Tibial nerve (tissue), 4 donors: ENCODE results near the gene POLR3A. TPM values are rescaled to one million over a fixed set of nuclear protein-coding genes. Genes with fewer than 3 reads are reported as not detected.

ENCODE experiments used
- DNase-seq, 2 donors: peaks; one replicate each; pipeline ENCODE4 v3.0.0-alpha.2; 2019; ENCODE audit warnings: low spot score in 2 of 2
- H3K27ac ChIP-seq, 4 donors: fragments of 200-600 bp; sonication (generic) in 3 of 4; one replicate each; pipeline ENCODE4 v1.5.1; 2017 to 2019; ENCODE audit warnings: mild to moderate bottlenecking in 1 of 4
- H3K27me3 ChIP-seq, 2 donors: fragments of 200-600 bp; sonication (generic) in 1 of 2; one replicate each; pipeline versions ENCODE4 v1.5.1 to v1.6.0; 2017 to 2019
- H3K36me3 ChIP-seq, 3 donors: fragments of 200-600 bp; sonication (generic); one replicate each; pipeline ENCODE4 v1.5.1; 2018 to 2019
- H3K4me1 ChIP-seq, 4 donors: fragments of 200-600 bp; sonication (generic) in 3 of 4; one replicate each; pipeline ENCODE4 v1.5.1; 2017 to 2019
- H3K4me3 ChIP-seq, 4 donors: fragments of 200-600 bp; sonication (generic) in 3 of 4; one replicate each; pipeline ENCODE4 v1.5.1; 2017 to 2019; ENCODE audit warnings: mild to moderate bottlenecking in 1 of 4, moderate library complexity in 1 of 4
- H3K9me3 ChIP-seq, 4 donors: fragments of 200-600 bp; sonication (generic) in 3 of 4; one replicate each; pipeline ENCODE4 v1.5.1; 2017 to 2019
- CTCF ChIP-seq, 5 experiments: fragments of 200-600 bp in 3 of 5; fragments of 450-650 bp in 2 of 5; sonication (generic) in 3 of 5; IDR thresholded peaks; one replicate each; pipeline ENCODE4 v1.5.1; 2016 to 2019; ENCODE audit warnings: antibody characterized with exemption in 5 of 5, mild to moderate bottlenecking in 3 of 5, moderate library complexity in 2 of 5
- EP300 ChIP-seq, 2 donors: sonication (generic); formaldehyde crosslinking; IDR thresholded peaks; one replicate each; pipeline ENCODE4 v1.6.1; 2017; ENCODE audit warnings: antibody characterized with exemption in 2 of 2, mild to moderate bottlenecking in 1 of 2
- POLR2A ChIP-seq, 2 donors: fragments of 450-650 bp; IDR thresholded peaks; one replicate each; pipeline ENCODE4 v1.6.1; 2017; ENCODE audit warnings: antibody characterized with exemption in 2 of 2, mild to moderate bottlenecking in 2 of 2, moderate library complexity in 2 of 2
- WGBS, 2 donors: methylation state at CpG; one replicate each; pipeline ENCODE4 v1.1.5; 2018; 5-methylcytosine and 5-hydroxymethylcytosine counted together
- total RNA-seq, 4 donors: library from RNA; depleted of rRNA; stranded (reverse); fragments of >200 nt; gene quantifications; one replicate each; pipeline ENCODE4 v1.1.0, GENCODE V29; 2016

POLR3A gene
- total RNA-seq, 4 donors from 2014 or later = 10.2 to 16.8 (median 11.4) TPM

- DNase-seq = no peak
- TF ChIP-seq POLR2A (IDR thresholded peaks at IDR 0.05) (no peak), CTCF (IDR thresholded peaks at IDR 0.05) (no peak), EP300 (IDR thresholded peaks at IDR 0.05) (no peak)
- H3K27ac ChIP-seq = no peak overlapping the region
- H3K9me3 ChIP-seq = no peaks in the 10 kb centered on the region
- no peak overlapping the region for H3K4me3 ChIP-seq
- peaks cover 2 to 98% (median 34%) of the 10 kb centered on the region in 3 donors for H3K36me3 ChIP-seq
- H3K27me3 ChIP-seq = no peaks in the 10 kb centered on the region
- 96% methylated on average over 13 of the region's 13 CpGs for WGBS, 2 donors
- no peaks in the 10 kb centered on the region for H3K4me1 ChIP-seq
Observed at GRCh38 chr10:77981281-77981680, 48.0 kb downstream of the POLR3A start.

GRCh38 chr10:77979221-77979620 lies 50.1 kb downstream of the POLR3A start:
- Histone ChIP-seq H3K4me1 (no peaks in the 10 kb centered on the region), H3K27ac (no peak overlapping the region), H3K4me3 (no peak overlapping the region), H3K9me3 (no peaks in the 10 kb centered on the region), H3K36me3 (peaks cover 2 to 91% (median 34%) of the 10 kb centered on the region in 3 donors), H3K27me3 (no peaks in the 10 kb centered on the region)
- WGBS, 2 donors = 89 to 95% methylated on average over 8 to 10 of the region's 10 CpGs
- no peak for DNase-seq
- TF ChIP-seq CTCF (IDR thresholded peaks at IDR 0.05) = no peak
- no peak for TF ChIP-seq POLR2A (IDR thresholded peaks at IDR 0.05)
- no peak for TF ChIP-seq EP300 (IDR thresholded peaks at IDR 0.05)

- Histone ChIP-seq H3K27me3 (no peaks in the 10 kb centered on the region), H3K36me3 (peaks cover 2 to 86% (median 31%) of the 10 kb centered on the region in 3 donors), H3K4me3 (no peak overlapping the region), H3K9me3 (no peaks in the 10 kb centered on the region), H3K27ac (no peak overlapping the region), H3K4me1 (no peaks in the 10 kb centered on the region)
- TF ChIP-seq EP300 (IDR thresholded peaks at IDR 0.05) = no peak
- no peak for TF ChIP-seq CTCF (IDR thresholded peaks at IDR 0.05)
- TF ChIP-seq POLR2A (IDR thresholded peaks at IDR 0.05) = no peak
- 89 to 96% methylated on average over 6 of the region's 6 CpGs for WGBS, 2 donors
- DNase-seq = no peak
Observed at GRCh38 chr10:77978360-77978759, 51.0 kb downstream of the POLR3A start.

GRCh38 chr10:77977934-77978333 lies 51.4 kb downstream of the POLR3A start:
- H3K9me3 ChIP-seq = no peaks in the 10 kb centered on the region
- no peak overlapping the region for H3K4me3 ChIP-seq
- DNase-seq = no peak
- TF ChIP-seq CTCF (IDR thresholded peaks at IDR 0.05) (no peak), EP300 (IDR thresholded peaks at IDR 0.05) (no peak), POLR2A (IDR thresholded peaks at IDR 0.05) (no peak)
- 93 to 97% methylated on average over 3 of the region's 3 CpGs for WGBS, 2 donors
- H3K36me3 ChIP-seq = peaks cover 2 to 83% (median 27%) of the 10 kb centered on the region in 3 donors
- H3K27me3 ChIP-seq = no peaks in the 10 kb centered on the region
- no peaks in the 10 kb centered on the region for H3K4me1 ChIP-seq
- no peak overlapping the region for H3K27ac ChIP-seq

GRCh38 chr10:77977016-77977415 lies 52.3 kb downstream of the POLR3A start:
- WGBS, 2 donors = 85 to 94% methylated on average over 5 to 7 of the region's 7 CpGs

More at GRCh38 chr10:77977016-77977415, 52.3 kb downstream of the POLR3A start:
- TF ChIP-seq POLR2A (IDR thresholded peaks at IDR 0.05) (no peak), EP300 (IDR thresholded peaks at IDR 0.05) (no peak), CTCF (IDR thresholded peaks at IDR 0.05) (no peak)
- Histone ChIP-seq H3K27ac (no peak overlapping the region), H3K36me3 (peaks cover 2 to 74% (median 19%) of the 10 kb centered on the region in 3 donors), H3K9me3 (no peaks in the 10 kb centered on the region), H3K4me1 (no peaks in the 10 kb centered on the region), H3K27me3 (no peaks in the 10 kb centered on the region), H3K4me3 (no peak overlapping the region)
- no peak for DNase-seq
